H1 (cell line): ENCODE data around the gene SLC6A12. TPM values are rescaled to one million over a fixed set of nuclear protein-coding genes. Genes with fewer than 3 reads are reported as not detected.

Source experiments
- CBX5 ChIP-seq: fragments of 300-800, 300-1000 bp; sonication (generic); IDR thresholded peaks from 2 replicates; pipeline ENCODE4 v1.7.1; 2016; ENCODE audit warnings: antibody characterized with exemption, low read length, low read depth
- CHD7 ChIP-seq: fragments of 300-600 bp; sonication (generic); IDR thresholded peaks from 2 replicates; pipeline ENCODE4 v1.7.1; 2012; ENCODE audit warnings: low read length, moderate library complexity, mild to moderate bottlenecking, inconsistent platforms; ENCODE audit not compliant: insufficient replicate concordance
- EZH2 ChIP-seq: fragments of 200-600 bp; sonication (generic); IDR thresholded peaks from 2 replicates; pipeline ENCODE4 v1.7.1; 2012; ENCODE audit warnings: low read depth, mild to moderate bottlenecking, moderate library complexity, low read length, inconsistent platforms; ENCODE audit not compliant: severe bottlenecking
- MAX ChIP-seq: IDR thresholded peaks from 2 replicates; pipeline ENCODE4 v1.6.1; 2012; ENCODE audit warnings: inconsistent platforms
- NANOG ChIP-seq: IDR thresholded peaks from 2 replicates; pipeline ENCODE4 v1.6.1; 2011; ENCODE audit warnings: low read length, low read depth, mild to moderate bottlenecking, inconsistent platforms; ENCODE audit not compliant: insufficient read depth, poor library complexity, severe bottlenecking
- NRF1 ChIP-seq: IDR thresholded peaks from 2 replicates; pipeline ENCODE4 v1.6.1; 2011; ENCODE audit warnings: mild to moderate bottlenecking, low read depth, low read length, improper control_type of control experiment
- RNF2 ChIP-seq: fragments of 200-900, 300-1000 bp; sonication (generic); IDR thresholded peaks from 2 replicates; pipeline ENCODE4 v1.7.1; 2016; ENCODE audit warnings: borderline replicate concordance, low read depth, mild to moderate bottlenecking, antibody characterized with exemption, low read length; ENCODE audit not compliant: poor library complexity, severe bottlenecking; ENCODE audit errors: missing control alignments
- TAF7 ChIP-seq: optimal IDR thresholded peaks from 2 replicates; pipeline ENCODE3; 2011; ENCODE audit warnings: low read depth, mild to moderate bottlenecking, inconsistent platforms, low read length, moderate library complexity, borderline replicate concordance
- TCF12 ChIP-seq: IDR thresholded peaks from 2 replicates; pipeline ENCODE4 v1.6.1; 2011; ENCODE audit warnings: low read depth, mild to moderate bottlenecking, low read length
- polyA plus RNA-seq, 7 experiments: library from polyadenylated mRNA; depleted of rRNA in 3 of 7; stranded (reverse) in 5 of 7; unstranded in 2 of 7; fragments of >200 nt in 5 of 7; fragments of 200-250 nt in 2 of 7; gene quantifications; 1 replicate in 5 of 7; 2 replicates in 1 of 7; 4 replicates in 1 of 7; pipeline versions ENCODE4 v1.2.1 to v1.2.3, GENCODE V29; 2011 to 2013; ENCODE audit warnings: missing spikeins in 2 of 7, mixed read lengths in 2 of 7
- total RNA-seq: library from RNA; stranded (reverse); fragmentation: NEBNext Ultra II Directional; extraction: Animal tissue kit (Norgen Biotek cat#: 25700); gene quantifications from 2 replicates; pipeline ENCODE4 v1.2.1, GENCODE V29; 2021

Gene SLC6A12
- total and polyA plus RNA-seq, 2 of the 8 experiments (the other 6 are each of a cell fraction or from before 2014, with no cell fraction given), result 0.70 to 1.1 TPM

GRCh38 chr12:237026-237815 is 23.3 kb upstream of the SLC6A12 start (continued):
- TF ChIP-seq CHD7 (no peak), MAX (no peak), NRF1 (no peak), RNF2 (no peak), NANOG (no peak), TCF12 (no peak), TAF7 (no peak), EZH2 (no peak), CBX5 (no peak)
